CD4-positive, alpha-beta T cell treated with Interferon alpha-2 for 1 hour (primary cell): ENCODE measurements around the gene ROPN1L.
A peak's percentile ranks its signal among the peaks of the same experiment; 100 is the strongest.
"Not testable (repeated sequence)": the region's sequence is repeated elsewhere in the genome, so short reads cannot be mapped to it uniquely, and the experiment has no call there.

ENCODE experiments used
- DNase-seq, 2 donors: peaks; one replicate each; pipeline ENCODE4 v3.0.0-alpha.2; 2020 to 2022

Gene ROPN1L

DNA sequence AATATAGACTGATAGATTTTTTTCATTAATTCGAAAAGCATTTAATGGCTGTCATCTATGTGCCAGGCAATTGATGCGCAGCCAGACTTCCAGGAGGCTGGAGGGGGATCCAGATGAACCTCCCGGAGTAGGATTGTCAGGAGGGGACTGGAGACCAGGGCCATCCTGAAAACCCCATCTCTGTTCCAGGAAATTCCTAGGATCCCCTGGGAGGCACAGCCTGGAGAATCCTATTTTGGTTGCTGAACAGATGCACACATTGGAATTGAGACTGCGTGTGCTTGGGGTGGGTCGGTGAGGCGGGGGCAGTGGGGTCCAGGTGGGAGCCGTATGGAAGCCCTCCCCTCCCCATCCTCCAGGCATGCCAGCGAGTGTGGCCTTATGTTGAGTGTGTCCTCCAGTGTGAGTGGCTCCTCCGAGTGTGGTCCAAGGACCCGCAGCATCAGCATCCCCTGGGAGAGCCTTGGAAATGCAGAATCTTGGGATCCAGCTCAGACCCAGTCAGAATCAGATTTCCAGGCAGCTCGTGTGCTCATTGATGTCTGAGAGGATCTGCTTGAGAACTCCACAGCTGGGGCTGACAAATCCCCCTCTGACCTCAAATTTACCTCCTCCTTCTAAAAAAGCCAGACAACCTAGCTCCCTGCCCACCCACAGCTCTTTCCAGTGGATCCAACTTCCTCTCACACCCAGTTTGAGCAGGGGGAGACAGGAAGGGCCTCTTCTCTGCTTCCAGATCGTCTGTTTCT is 38.7 kb downstream of the ROPN1L start:
- DNase-seq, result no peak

DNA sequence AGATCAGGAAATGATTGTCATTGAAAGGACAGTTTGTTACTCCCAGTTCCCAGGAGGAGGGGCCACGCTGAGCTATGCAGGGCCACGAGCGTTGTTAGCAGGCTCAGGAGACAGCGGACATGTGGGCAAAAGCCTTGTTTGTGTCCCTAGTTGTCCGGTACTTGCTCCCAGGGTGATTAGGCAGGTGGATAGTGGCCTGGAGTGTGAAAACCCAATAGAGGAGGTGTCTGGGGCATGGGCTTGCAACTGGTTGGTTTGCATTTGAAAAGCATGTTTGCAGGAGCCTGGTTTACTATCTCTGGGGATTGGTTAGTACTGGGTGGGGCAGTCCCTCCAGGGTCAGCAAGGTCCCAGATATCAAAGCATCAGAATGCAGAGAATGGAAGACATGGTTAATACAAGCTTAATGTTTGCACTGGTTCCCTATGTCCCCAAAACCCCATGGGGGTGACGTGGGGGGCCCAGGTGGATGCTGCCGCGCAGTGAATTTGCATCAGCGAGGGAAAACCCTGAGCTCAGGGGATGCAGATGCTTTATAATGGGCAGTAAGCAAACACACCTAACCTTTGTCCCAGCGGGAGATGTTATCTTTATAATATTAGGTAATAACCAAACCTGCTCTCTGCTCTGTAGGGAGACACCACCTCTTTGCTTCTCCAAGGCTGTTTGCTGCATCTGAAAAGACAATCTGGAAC is 39.7 kb downstream of the ROPN1L start:
- no peak for DNase-seq

DNA sequence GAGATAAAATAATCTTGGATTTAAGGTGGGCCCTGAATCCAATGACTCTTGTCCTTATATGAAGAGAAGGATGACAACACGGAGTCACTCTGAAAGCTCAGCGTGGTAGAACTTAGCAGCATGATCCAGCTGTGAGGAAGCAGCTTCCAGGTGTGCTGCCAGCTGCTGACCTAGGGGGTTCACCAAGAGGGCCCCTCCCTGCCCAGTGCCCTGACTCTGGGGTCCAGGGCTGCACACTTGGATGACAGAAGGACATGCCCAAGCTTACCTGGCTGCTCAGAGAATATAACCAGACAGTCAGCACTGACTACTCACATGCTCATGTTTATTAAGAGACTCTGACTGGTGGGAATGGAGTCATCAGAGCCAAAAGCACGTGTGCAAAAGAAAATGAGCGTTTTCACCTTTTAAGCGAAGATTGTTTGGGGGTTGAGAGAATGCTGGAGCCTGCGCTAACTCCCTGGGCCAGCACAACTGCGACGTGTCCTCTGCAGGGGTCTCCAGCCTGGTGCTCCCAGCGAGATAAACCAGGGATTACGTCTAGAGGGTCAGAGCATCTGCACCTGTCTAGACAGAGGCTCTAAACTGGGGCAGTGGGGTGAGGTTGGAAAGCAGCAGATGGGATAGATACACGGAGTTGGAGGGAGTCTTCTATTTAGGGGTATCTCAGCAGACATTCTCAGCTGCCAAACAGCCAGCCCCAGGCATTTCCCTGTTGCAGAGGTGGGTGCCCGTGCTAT is 41.3 kb downstream of the ROPN1L start:
- no peak for DNase-seq

DNA sequence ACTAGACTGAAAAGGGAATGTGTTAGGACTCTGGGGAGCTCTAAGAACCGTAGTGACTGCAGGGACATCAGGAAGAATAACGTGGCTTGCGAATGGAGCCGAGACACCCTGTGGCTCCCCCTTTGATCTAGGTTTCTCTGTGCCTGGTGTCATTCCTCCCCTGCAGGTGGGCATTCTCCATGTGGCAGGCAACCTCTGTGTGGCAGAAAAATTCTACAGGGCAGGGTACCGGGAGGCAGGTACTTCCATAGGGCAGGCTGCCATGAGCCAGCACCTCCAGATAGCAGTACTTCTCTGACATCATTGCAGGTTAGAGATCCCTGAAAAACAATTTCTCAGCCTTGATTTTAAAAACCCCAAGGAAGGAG is 43.1 kb downstream of the ROPN1L start:
- DNase-seq, result no peak

DNA sequence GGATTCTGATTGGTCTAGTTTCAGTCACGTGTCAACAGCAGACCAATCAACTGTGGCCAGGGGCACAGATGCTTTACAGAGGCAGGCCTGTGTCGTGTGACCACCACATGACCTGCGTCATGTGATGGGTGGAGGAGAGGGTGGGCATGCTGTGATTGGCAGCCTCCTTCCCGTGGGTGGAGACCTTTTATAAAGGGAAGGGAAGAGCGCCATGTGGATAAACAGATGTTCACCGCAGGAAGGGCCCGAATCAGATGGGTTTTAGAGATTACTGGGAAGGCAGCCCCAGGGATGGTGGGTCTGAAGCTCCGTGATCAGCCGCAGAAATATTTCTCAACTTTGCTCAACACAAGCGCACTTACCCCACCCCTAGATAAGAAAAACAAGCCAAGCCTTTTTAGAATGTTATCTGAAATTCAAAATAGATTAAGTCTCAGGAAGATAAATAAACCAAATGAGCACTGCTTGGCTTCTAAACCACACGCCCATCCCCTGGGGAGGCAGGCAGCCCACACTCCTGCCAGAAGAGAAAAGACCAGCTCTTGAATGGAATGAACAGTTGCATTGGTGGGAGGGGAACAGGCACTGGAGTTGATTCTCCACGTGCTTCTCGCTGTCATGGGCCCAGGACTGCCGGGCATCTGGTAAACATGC is 43.6 kb downstream of the ROPN1L start:
- no peak for DNase-seq

DNA sequence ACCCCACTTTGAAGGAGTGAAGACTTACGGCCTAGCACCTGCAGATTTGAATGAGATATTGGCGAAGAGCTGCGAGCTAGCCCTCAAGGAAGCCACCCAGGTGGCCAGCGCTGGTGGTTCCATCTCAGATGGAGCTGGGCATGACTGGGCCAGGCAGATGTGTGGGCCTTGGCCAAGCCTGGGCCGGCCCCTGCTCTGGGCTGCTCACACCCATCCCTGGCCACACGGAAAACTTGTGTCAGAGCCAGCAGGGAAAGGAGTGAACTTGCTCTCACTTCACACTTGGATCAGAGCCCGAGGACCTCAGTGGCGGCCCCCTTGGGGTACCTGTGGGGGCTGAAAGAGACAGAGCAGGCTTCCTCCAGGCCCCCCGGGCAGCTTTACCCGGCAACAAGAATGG is 44.2 kb downstream of the ROPN1L start:
- no peak for DNase-seq

DNA sequence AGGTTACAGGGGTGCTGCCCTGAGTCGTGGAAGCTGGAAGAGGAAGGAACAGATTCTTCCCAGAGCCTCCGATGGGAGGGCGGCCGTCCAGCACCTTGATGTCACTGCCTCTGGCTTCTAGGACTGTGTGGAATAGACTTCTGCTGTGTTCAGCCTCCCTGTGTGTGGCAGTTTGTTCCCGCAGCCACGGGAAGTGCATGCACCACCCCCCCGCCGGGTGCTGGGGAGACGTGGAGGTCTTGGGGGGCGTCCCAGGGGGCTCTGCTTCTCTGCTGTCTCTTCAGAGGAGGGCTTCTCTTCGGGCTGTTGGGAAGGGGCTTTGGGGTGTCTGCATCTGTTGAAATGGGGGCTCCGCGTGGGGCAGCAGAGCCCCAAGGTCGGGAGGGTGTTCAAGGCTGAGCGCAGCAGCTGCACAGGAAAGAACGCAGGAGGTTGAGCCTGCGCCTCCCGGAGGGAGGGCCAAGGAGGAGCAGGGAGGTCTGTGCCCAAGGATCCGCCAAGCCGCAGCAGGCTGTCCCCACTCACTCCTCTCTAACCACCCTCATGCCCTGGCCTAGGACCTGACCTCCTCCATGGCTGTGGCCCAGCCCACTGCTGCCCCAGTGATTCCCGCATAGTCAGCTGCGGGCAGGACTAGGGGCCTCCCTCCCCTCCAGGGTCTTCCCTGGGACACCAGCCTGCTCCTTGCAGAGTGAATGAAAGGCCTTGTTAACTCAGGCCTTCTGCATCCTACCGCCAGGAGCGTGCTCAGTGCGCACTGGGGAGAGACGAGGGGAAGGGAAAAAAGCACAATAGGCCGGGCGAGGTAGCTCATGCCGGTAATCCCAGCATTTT is 45.0 kb downstream of the ROPN1L start:
- DNase-seq, result no peak

DNA sequence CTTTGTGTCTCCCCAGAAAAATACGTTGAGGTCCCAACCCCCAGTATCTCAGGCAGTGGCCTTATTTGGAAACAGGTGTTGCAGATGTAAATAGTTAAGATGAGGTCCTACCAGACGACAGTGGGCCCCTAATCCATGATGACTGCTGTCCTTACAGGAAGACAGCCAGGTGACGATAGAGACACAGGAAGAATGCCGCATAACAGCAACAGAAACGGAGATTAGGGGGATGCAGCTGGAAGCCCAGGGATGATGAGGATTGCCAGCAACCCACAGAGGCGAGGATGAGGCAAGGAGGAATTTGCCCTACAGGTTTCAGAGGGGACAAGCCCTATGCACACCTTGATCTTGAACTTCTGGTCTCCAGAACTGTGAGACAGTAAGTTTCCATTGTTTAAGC is 46.5 kb downstream of the ROPN1L start:
- no peak for DNase-seq

DNA sequence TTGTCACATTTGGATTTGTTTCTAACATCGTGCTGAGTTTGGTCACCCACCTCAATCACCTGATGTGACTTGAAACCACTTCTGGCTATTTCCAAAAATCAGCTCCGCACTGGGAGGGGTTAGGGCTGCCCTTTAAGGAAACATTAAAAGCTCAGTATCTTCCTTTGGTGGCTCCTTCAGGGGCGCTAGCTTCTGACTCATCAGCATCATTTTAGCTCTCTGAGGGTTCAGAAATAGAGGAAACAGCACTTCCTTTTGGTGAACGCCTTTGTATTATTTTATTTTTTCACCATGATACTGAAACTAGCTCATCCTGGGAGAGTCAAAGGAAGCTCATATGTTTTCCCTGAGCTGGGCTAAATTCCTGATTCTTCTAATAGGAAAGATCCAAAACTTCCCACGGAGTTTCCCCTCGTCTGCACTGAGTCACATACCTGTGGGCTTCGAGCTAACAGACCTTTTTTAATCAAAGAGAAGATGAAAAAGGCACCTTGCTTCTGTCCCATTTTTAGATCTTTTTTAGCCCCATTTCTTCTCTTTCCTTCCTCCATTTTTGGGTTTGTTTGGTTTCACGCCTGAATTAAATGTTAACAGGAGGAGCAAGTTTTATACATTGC is 48.2 kb downstream of the ROPN1L start:
- DNase-seq, result peak; percentile 27 to 30

DNA sequence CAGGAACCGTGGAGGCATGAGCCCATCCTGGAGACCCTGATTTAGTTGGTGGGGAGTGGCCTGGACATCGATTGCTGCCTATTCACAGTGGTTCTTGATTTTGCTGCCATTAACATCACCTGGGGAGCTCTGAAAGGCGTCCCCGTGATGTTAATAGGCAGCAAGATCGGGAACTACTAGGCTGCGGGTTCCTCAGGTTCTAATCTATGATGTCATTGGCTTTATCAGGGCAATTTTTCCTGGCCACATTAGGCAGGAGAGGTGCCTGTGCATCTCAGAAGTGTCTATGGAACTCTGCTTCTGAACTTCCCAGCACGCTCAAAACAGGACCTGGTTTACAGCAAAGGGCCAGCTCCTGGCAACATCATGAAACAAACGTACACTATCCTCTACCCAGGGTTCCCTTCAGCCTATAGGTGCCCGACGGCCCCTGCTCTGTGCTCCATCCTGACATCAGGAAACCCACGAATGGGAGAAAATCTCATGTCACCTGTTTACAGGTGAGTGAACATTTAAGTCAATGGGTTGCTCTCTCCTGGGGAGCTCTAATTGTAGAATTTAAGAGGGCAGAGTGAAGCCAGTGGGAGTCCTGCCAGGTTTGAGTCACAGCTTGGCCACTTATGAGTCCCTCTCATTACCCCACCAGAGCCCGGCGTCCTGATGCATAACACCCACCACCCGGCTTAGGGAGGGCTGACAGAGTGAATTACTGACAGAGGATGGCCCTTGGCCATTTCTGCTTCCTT is 49.4 kb downstream of the ROPN1L start:
- no peak for DNase-seq

DNA sequence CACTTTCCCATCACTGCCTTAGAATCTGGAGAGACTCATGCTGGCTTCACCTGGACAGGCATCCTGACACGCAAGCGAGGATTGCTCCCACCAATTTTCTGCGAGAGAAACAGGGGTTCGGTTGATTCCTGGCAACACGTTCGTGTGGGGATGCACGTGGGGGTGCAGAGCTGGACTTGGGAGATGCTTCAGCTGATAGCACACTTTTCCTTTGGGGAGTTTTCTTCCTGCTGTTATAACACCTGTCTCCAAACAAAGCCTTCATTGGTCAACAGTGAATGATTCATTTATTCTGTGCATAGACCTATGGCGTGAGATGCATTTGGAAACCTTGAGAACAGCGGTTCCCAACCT is 50.0 kb downstream of the ROPN1L start:
- no peak for DNase-seq

DNA sequence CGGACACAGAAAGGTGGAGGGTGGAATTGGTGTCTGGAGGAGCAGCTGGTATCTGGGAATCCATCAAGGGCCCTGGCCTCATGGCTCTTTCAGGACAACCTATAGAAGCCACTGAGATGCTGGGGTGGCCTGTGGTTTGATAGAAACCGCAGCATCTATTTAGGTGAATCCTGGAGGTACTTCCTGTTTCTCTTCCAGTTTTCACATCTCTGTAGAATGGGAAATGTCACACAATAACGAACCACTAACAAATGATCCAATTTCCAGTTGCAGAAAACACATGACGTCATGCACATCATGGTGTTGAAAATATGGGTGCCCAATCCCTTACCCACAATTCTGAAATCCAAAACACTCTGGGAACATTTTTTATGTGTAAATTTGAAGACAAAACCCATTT is 52.2 kb downstream of the ROPN1L start:
- no peak for DNase-seq

DNA sequence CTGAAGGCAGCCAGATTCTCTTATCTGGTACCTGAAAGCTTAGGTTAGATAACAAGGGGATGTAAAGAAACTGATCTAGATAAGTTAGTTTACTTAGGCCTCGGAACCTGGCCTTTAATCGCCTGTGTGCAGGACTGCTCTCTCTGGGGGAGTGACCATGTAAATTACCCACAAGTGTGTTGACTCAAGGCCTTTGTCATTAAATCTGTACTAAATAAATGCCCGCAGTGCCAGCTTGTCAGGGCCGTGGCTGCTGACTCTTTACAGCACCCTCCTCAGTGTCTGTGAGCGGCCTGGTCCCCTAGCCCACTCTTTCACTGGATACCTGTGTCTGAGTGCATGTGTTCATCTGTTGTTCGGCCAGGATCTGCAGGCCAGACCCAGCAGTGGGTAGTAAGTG is 52.8 kb downstream of the ROPN1L start:
- DNase-seq, result not testable (repeated sequence)

DNA sequence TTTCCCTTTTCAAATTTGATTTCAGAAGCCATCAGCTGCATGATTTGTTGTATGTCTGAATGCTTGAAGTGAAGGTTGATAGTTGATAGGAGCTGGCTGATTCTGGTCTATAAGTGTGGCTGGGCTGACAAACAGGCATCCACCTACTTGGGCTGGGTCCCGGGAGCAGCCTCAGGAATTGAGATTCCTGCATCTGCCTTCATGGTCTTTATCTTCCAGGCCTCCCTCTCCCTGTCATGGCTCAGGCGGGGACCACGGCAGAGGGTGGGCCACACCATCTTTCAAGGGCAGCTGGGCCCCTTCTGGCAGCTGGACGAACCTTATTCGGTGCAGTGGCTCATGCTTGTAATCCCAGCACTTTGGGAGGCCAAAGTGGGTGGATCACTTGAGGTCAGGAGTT is 55.9 kb downstream of the ROPN1L start:
- DNase-seq, result no peak

DNA sequence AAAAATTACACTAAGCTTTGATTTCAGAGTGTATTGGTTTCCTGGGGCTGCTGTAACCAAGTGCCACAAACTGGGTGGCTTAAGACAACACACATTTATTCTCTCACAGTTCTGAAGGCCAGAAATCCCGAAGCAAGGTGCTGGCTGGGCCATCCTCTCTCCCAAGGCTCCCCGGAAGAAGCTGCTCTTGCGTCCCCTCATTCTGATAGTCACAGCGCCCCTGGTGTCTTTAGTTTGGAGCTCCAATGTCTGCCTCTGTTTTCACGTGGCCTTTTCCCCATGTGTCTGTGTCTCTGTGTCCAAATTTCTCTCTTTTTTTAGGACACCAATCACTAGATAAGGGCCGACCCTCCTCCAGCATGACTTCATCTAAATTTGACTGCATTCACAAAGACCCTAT is 56.7 kb downstream of the ROPN1L start:
- DNase-seq, result no peak

DNA sequence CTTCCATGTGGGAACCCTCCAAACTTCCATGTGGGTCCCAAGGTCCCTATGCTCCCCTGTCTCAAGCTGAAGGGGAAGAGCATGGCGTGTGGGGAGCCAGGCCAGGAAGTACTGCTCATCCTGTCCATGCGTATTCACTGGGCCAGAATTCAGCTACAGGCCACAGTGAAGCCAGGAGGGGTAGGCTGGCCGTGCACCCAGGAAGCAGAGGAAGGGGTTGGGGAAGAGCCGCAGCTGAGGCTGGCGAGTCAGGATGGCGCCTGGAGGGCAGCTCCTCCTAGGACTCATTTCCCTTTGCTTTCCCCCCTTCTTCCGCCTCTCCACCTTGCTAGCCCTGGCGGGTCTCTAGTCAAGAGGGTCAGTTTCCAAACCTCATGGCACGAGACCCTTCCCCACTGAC is 57.4 kb downstream of the ROPN1L start:
- no peak for DNase-seq

DNA sequence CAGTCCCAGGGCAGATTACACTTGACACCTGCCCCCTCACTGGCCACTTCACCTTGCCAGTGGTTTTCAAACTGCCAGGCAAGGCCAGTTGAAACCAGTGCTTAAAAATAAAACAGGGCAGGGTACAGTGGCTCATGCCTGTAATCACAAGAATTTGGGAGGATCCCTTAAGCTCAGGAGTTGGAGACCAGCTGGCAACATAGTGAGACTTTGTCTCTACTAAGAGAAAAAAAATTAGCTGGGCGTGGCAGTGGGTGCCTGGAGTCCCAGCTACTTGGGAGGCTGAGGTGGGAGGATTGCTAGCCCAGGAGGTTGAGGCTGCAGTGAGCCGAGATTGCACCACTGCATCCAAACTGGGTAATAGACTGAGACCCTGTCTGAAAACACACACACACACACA is 58.1 kb downstream of the ROPN1L start:
- no peak for DNase-seq

DNA sequence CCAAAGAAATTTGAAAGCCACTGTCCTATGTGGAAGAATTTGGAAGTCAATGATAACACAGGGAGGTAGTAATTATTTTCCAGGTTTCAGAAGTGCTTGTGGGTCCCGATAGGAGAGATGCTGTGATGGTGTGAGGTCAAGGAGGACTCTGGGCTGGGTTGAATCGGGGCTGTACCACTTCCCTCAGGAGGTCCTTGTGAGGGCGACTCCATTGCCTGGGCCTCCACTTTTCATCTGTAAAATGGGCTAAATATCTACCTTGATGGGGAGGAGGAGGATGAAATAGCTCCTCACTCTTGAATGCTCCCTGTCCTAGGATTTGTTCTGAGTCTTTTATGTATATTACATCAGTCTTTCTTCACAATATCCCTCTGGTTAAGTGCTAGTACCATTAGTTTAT is 59.0 kb downstream of the ROPN1L start:
- DNase-seq, result no peak

DNA sequence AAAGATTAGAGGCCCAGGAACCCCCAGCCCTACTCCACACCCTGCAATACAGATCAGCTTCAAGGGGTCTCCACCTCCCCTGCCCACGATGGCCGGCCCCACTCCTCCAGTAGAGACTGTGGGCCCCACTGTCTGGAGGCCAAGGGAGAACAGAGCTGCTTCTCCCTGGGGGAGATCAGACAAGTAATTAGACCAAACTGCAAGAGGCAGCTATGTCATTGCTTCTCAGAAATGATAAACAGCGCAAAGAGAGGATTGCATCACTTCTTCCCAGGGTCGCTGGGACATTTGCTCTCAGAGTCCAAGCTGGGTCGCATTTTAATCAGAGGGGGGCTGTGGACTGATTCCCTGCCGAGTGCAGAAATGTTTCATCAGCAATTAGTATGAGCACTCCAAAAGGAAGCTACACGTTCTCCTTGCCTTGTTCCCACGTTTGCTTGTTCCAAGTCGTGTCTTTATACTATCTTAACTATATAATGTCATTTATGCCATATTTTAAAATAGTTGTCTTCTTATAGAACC is 59.9 kb downstream of the ROPN1L start:
- DNase-seq, result no peak

DNA sequence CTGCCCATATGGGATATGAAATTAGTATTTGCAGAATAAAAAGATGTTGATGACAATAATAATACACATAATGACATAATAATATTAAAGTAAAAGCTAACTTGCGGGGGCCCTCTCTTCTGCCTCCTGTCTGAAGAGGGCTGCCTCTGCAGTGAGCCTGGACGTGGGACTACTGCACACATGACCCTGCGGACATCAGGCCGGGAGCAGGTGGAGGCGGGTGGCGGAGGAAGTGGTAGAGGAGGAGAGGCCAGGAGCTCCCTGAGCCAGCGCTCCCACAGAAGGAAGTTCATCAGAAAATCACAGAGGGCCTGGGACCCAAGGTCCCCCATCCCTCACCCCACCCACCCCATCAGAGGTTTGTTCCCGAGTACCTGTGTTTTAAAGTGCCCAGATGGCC is 60.5 kb downstream of the ROPN1L start:
- DNase-seq, result no peak

DNA sequence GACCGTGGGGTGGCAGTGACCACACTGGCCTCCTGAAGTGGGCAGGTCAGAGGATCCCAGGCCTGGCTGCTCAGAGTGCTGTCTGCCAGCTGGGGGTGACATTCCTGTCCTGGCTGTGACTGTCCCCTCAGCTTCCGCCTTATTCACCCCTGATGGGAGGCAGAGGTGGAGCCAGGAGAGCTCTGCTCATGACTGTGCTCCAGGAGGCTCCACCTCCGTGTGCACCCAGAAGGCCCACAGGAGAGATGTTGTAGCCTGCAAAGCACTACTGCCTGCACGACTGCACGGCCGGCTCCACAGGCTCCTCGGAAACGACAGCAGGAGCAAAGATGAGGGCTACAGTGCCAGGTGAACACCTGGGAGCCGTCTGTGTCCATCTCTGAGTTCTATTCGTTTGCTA is 60.9 kb downstream of the ROPN1L start:
- no peak for DNase-seq
